Endothelial cell of umbilical vein (primary cell): ENCODE results near the gene PPM1L. TPM values are rescaled to one million over a fixed set of nuclear protein-coding genes. Genes with fewer than 3 reads are reported as not detected.

Source experiments
- BruUV-seq: library from RNA; stranded (reverse); fragments of 400-500 nt; replicated peaks from 2 replicates; lab custom pipeline; 2021; lab: Mats Ljungman, UMichigan
- CTCF ChIA-PET: fragments of 300-600, 350-600 bp; sonication (Branson Sonifier 250); formaldehyde crosslinking; loops from one replicate; lab custom pipeline; 2021; ENCODE audit warnings: antibody characterized with exemption, inconsistent platforms; lab: Charles Lee
- POLR2A ChIA-PET: fragments of 300-600, 350-600 bp; sonication (Branson Sonifier 250); formaldehyde crosslinking; loops from one replicate; lab custom pipeline; 2021; ENCODE audit warnings: antibody characterized with exemption, inconsistent platforms; lab: Charles Lee
- DNase-seq: peaks from one replicate; pipeline ENCODE4 v3.0.0-alpha.2; 2011; ENCODE audit warnings: low read depth, low spot score
- FAIRE-seq: peaks from 2 replicates; lab custom pipeline; 2011; peaks lifted over from hg19 to GRCh38; lab: Jason Lieb, UNC
- H2AFZ ChIP-seq: 2 replicates; pipeline ENCODE4 v1.6.0; 2012; ENCODE audit warnings: low read depth, low read length, control low read depth, inconsistent platforms
- H3K27ac ChIP-seq: 2 replicates; pipeline ENCODE4 v1.5.1; 2011; ENCODE audit warnings: low read depth, mild to moderate bottlenecking, control low read depth, low read length, moderate library complexity; ENCODE audit not compliant: insufficient read depth
- H3K27me3 ChIP-seq, 2 experiments: 2 replicates each; pipeline versions ENCODE4 v1.6.0 to v1.6.1; 2011; ENCODE audit warnings: low read length in 2 of 2, mixed read lengths in 1 of 2; ENCODE audit not compliant: control insufficient read depth in 2 of 2, insufficient read depth in 2 of 2
- H3K36me3 ChIP-seq, 2 experiments: 2 replicates in 1 of 2; 3 replicates in 1 of 2; pipeline ENCODE4 v1.5.1; 2011; ENCODE audit warnings: low read length in 2 of 2, mild to moderate bottlenecking in 1 of 2, moderate library complexity in 1 of 2; ENCODE audit not compliant: control insufficient read depth in 2 of 2, insufficient read depth in 2 of 2; ENCODE audit errors: extremely low read depth in 1 of 2
- H3K4me1 ChIP-seq: 3 replicates; pipeline ENCODE4 v1.5.1; 2011; ENCODE audit warnings: mild to moderate bottlenecking, low read length; ENCODE audit not compliant: control insufficient read depth, insufficient read depth; ENCODE audit errors: extremely low read depth
- H3K4me2 ChIP-seq: 2 replicates; pipeline ENCODE4 v1.6.1; 2011; ENCODE audit warnings: low read length, control low read depth, mixed read lengths; ENCODE audit not compliant: insufficient read depth
- H3K4me3 ChIP-seq, 3 experiments: fragments of 200-600 bp in 1 of 3; sonication (generic), shearing (Covaris generic) in 1 of 3; replicated peaks in 1 of 3; 2 replicates each; pipeline ENCODE4 v1.5.1; 2011 to 2016; ENCODE audit warnings: control low read depth in 3 of 3, low read length in 3 of 3, mild to moderate bottlenecking in 2 of 3, inconsistent platforms in 1 of 3, low read depth in 1 of 3, moderate library complexity in 1 of 3; ENCODE audit not compliant: insufficient read depth in 1 of 3
- H3K79me2 ChIP-seq: 2 replicates; pipeline ENCODE4 v1.6.0; 2012; ENCODE audit warnings: low read length, inconsistent platforms; ENCODE audit not compliant: control insufficient read depth, insufficient read depth
- H3K9ac ChIP-seq: replicated peaks from 2 replicates; pipeline ENCODE3; 2011; ENCODE audit warnings: low read length, control low read depth; ENCODE audit not compliant: insufficient read depth; ENCODE audit errors: extremely low read depth
- H3K9me1 ChIP-seq: replicated peaks from 3 replicates; pipeline ENCODE4 v1.6.0; 2011; ENCODE audit warnings: mild to moderate bottlenecking, low read length; ENCODE audit not compliant: control insufficient read depth, insufficient read depth; ENCODE audit errors: extremely low read depth
- H3K9me3 ChIP-seq: replicated peaks from 2 replicates; pipeline ENCODE4 v1.5.1; 2012; ENCODE audit warnings: low read length, inconsistent platforms; ENCODE audit not compliant: control insufficient read depth, insufficient read depth
- H4K20me1 ChIP-seq: replicated peaks from 2 replicates; pipeline ENCODE3; 2011; ENCODE audit warnings: mild to moderate bottlenecking, low read length; ENCODE audit not compliant: control insufficient read depth, insufficient read depth; ENCODE audit errors: extremely low read depth
- EZH2 ChIP-seq: IDR thresholded peaks from 2 replicates; pipeline ENCODE4 v1.6.1; 2012; ENCODE audit warnings: borderline replicate concordance, low read depth, mild to moderate bottlenecking, moderate library complexity, low read length, inconsistent platforms; ENCODE audit not compliant: severe bottlenecking
- FOS ChIP-seq: IDR thresholded peaks from 2 replicates; pipeline ENCODE4 v1.6.1; 2011; ENCODE audit warnings: mild to moderate bottlenecking, low read length, moderate library complexity, borderline replicate concordance; ENCODE audit not compliant: insufficient read depth
- JUN ChIP-seq: IDR thresholded peaks from 2 replicates; pipeline ENCODE4 v1.6.1; 2011; ENCODE audit warnings: borderline replicate concordance, low read depth; ENCODE audit not compliant: insufficient read length, insufficient read depth
- MYC ChIP-seq: IDR thresholded peaks from one replicate; pipeline ENCODE4 v1.6.1; 2011; ENCODE audit warnings: mild to moderate bottlenecking, low read depth, low read length
- POLR2A ChIP-seq: IDR thresholded peaks from 2 replicates; pipeline ENCODE4 v1.6.1; 2012; ENCODE audit warnings: low read depth, mild to moderate bottlenecking, control low read depth, low read length
- dilution Hi-C: fragments of 300-500 bp; cut with MboI; formaldehyde crosslinking; loops from one replicate; pipeline ENCODE4 v1.15.0; 2019; ENCODE audit warnings: low sequenced_read_pairs; ENCODE audit not compliant: extremely low pct_ligation_motif_present
- intact Hi-C: fragments of 100-400 bp; cut with micrococcal nuclease; formaldehyde crosslinking; loops from one replicate; pipeline ENCODE4 v1.10.0; 2022
- polyA plus RNA-seq, 4 experiments: library from polyadenylated mRNA; depleted of rRNA in 3 of 4; stranded (reverse) in 3 of 4; unstranded in 1 of 4; fragments of >200 nt; gene quantifications; 2 replicates each; pipeline versions ENCODE4 v1.2.1 to v1.2.3, GENCODE V29; 2011 to 2012; ENCODE audit warnings: missing spikeins in 1 of 4
- total RNA-seq: library from RNA; stranded (reverse); gene quantifications from 2 replicates; pipeline ENCODE4 v1.2.3, GENCODE V29; 2021
- TF ChIP-seq, protein P1 (sequence below): IDR thresholded peaks from 2 replicates; pipeline ENCODE4 v1.6.1; 2011; ENCODE audit not compliant: insufficient read depth, insufficient read length
- TF ChIP-seq, protein P2 (sequence below), 2 donors: IDR thresholded peaks; 1 replicate in 1 of 2; 2 replicates in 1 of 2; pipeline ENCODE4 v1.5.1; 2011; ENCODE audit warnings: low read length in 2 of 2, mild to moderate bottlenecking in 2 of 2, moderate library complexity in 2 of 2, control low read depth in 1 of 2, inconsistent platforms in 1 of 2, low read depth in 1 of 2; ENCODE audit not compliant: insufficient read depth in 1 of 2; ENCODE audit errors: extremely low read depth in 1 of 2

Gene PPM1L
- total and polyA plus RNA-seq, 2 donors (not counting 3 experiments of a cell fraction or from before 2014, with no cell fraction given): 0.63 to 2.9 TPM

DNA sequence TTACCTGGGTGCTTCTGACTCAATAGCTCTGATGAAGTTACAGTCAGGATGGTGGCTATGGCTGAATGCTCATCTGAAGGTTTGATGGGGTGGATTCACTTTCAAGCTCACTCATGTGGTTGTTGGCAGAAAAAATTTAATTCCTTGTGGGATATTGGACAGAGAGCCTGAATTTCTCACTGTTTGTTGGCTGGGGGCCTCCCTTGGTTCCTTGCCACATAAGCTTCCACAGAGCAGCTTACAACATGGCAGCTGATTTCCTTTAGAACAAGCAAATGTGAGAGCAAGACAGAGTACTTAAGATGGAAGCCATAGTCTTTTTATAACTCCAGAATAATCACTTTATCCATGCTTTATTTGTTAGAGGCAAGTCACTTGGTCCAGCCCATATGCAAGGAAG, 150.6 kb downstream of the PPM1L start:
- Histone ChIP-seq H3K79me2 (no peaks in the 10 kb centered on the region), H3K4me1 (no peaks in the 10 kb centered on the region), H3K27me3 (peaks cover 1 to 3% of the 10 kb centered on the region in 2 experiments), H3K36me3 (no peaks in the 10 kb centered on the region), H3K27ac (no peak overlapping the region), H3K4me3 (no peak overlapping the region), H2AFZ (no peak overlapping the region), H3K9me1 (no peaks in the 10 kb centered on the region), H3K9ac (no peak overlapping the region), H3K9me3 (no peaks in the 10 kb centered on the region), H4K20me1 (no peaks in the 10 kb centered on the region), H3K4me2 (no peak overlapping the region)
- no TSS peak for BruUV-seq
- dilution Hi-C loops (no loop called here), intact Hi-C loops (no loop called here)
- POLR2A ChIA-PET: no interaction called here
- no peak for TF ChIP-seq MYC
- TF ChIP-seq, protein P1, sequence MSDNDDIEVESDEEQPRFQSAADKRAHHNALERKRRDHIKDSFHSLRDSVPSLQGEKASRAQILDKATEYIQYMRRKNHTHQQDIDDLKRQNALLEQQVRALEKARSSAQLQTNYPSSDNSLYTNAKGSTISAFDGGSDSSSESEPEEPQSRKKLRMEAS: no peak
- TF ChIP-seq POLR2A: no peak
- TF ChIP-seq FOS: no peak
- TF ChIP-seq, protein P2, sequence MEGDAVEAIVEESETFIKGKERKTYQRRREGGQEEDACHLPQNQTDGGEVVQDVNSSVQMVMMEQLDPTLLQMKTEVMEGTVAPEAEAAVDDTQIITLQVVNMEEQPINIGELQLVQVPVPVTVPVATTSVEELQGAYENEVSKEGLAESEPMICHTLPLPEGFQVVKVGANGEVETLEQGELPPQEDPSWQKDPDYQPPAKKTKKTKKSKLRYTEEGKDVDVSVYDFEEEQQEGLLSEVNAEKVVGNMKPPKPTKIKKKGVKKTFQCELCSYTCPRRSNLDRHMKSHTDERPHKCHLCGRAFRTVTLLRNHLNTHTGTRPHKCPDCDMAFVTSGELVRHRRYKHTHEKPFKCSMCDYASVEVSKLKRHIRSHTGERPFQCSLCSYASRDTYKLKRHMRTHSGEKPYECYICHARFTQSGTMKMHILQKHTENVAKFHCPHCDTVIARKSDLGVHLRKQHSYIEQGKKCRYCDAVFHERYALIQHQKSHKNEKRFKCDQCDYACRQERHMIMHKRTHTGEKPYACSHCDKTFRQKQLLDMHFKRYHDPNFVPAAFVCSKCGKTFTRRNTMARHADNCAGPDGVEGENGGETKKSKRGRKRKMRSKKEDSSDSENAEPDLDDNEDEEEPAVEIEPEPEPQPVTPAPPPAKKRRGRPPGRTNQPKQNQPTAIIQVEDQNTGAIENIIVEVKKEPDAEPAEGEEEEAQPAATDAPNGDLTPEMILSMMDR (IDR thresholded peaks at IDR 0.05; ENCODE audit: extremely low read depth in 1 of 2, insufficient read depth in 1 of 2, low read depth in 1 of 2, low read length in 2 of 2): no peak
- TF ChIP-seq JUN: no peak
- no peak for TF ChIP-seq EZH2
- FAIRE-seq: no peak
- CTCF ChIA-PET: no interaction called here
- no peak for DNase-seq
